ENCODE results near the gene KANSL1. TPM values are rescaled to one million over a fixed set of nuclear protein-coding genes. Genes with fewer than 3 reads are reported as not detected.
"Not testable (repeated sequence)": the region's sequence is repeated elsewhere in the genome, so short reads cannot be mapped to it uniquely, and the experiment has no call there.

Gene KANSL1
- total and polyA plus RNA-seq, 8 donors = 65.9 to 129 (median 79.0) TPM

- intact Hi-C loops (cut with DNase I) = no loop called here
- Histone ChIP-seq H3K27ac (no peak overlapping the region), H3K9me3 (no peaks in the 10 kb centered on the region), H3K4me1 (peaks cover 0 to 12% of the 10 kb centered on the region in 2 donors), H3K36me3 (peaks cover 0 to 12% of the 10 kb centered on the region in 2 donors), H3K27me3 (no peaks in the 10 kb centered on the region), H3K4me3 (no peak overlapping the region)
- ATAC-seq (no peak), DNase-seq (no peak)
- TF ChIP-seq CTCF (IDR thresholded peaks at IDR 0.05) = no peak
Observed at GRCh38 chr17:46088595-46088994, 104.6 kb downstream of the KANSL1 start.

GRCh38 chr17:46087871-46088270 is 105.4 kb downstream of the KANSL1 start:
- ATAC-seq = not testable (repeated sequence)

GRCh38 chr17:46086821-46087220 is 106.4 kb downstream of the KANSL1 start:
- H3K4me1 ChIP-seq = peaks cover 2 to 27% of the 10 kb centered on the region in 2 donors
- ATAC-seq (no peak), DNase-seq (no peak)
- H3K27ac ChIP-seq = no peak overlapping the region
- no peaks in the 10 kb centered on the region for H3K9me3 ChIP-seq
- H3K27me3 ChIP-seq = no peaks in the 10 kb centered on the region
- peaks cover 0 to 3% of the 10 kb centered on the region in 2 donors for H3K36me3 ChIP-seq
- intact Hi-C loops (cut with DNase I) = no loop called here
- no peak overlapping the region for H3K4me3 ChIP-seq
- TF ChIP-seq CTCF (IDR thresholded peaks at IDR 0.05) = no peak

More at GRCh38 chr17:46087871-46088270, 105.4 kb downstream of the KANSL1 start:
- H3K27ac ChIP-seq; intact Hi-C loops (cut with DNase I); H3K27me3 ChIP-seq; H3K36me3 ChIP-seq; H3K9me3 ChIP-seq; H3K4me3 ChIP-seq; DNase-seq: not testable (repeated sequence)
- peaks cover 0 to 16% of the 10 kb centered on the region in 2 donors for H3K4me1 ChIP-seq

GRCh38 chr17:46085522-46085921 is 107.7 kb downstream of the KANSL1 start:
- TF ChIP-seq CTCF (IDR thresholded peaks at IDR 0.05) = no peak
- H3K4me3 ChIP-seq = no peak overlapping the region
- no peak for DNase-seq
- H3K4me1 ChIP-seq = peaks cover 5 to 32% of the 10 kb centered on the region in 2 donors
- ATAC-seq = no peak
- no peak overlapping the region for H3K27ac ChIP-seq
- no peaks in the 10 kb centered on the region for H3K36me3 ChIP-seq
- no peaks in the 10 kb centered on the region for H3K27me3 ChIP-seq
- H3K9me3 ChIP-seq = no peaks in the 10 kb centered on the region
- intact Hi-C loops (cut with DNase I) = no loop called here

- no peak overlapping the region for H3K27ac ChIP-seq
- DNase-seq (no peak), ATAC-seq (no peak)
- no peaks in the 10 kb centered on the region for H3K36me3 ChIP-seq
- peaks cover 5 to 31% of the 10 kb centered on the region in 2 donors for H3K4me1 ChIP-seq
- TF ChIP-seq CTCF (IDR thresholded peaks at IDR 0.05) = no peak
- H3K9me3 ChIP-seq = no peaks in the 10 kb centered on the region
- intact Hi-C loops (cut with DNase I) = no loop called here
- H3K27me3 ChIP-seq = no peaks in the 10 kb centered on the region
- no peak overlapping the region for H3K4me3 ChIP-seq
Observed at GRCh38 chr17:46082257-46082656, 111.0 kb downstream of the KANSL1 start.

GRCh38 chr17:46081018-46081320 is 112.3 kb downstream of the KANSL1 start:
- H3K27ac ChIP-seq = no peak overlapping the region
- no peak for DNase-seq
- no peak for TF ChIP-seq CTCF (IDR thresholded peaks at IDR 0.05)
- no peaks in the 10 kb centered on the region for H3K36me3 ChIP-seq
- intact Hi-C loops (cut with DNase I) = no loop called here
- H3K9me3 ChIP-seq = no peaks in the 10 kb centered on the region
- peaks cover 5 to 31% of the 10 kb centered on the region in 2 donors for H3K4me1 ChIP-seq
- ATAC-seq = no peak
- H3K4me3 ChIP-seq = no peak overlapping the region
- H3K27me3 ChIP-seq = no peaks in the 10 kb centered on the region
